GM12873 (cell line): ENCODE data around the gene PDCD10.

Experiments used
- TF ChIP-seq, protein P1 (sequence below): IDR thresholded peaks from 2 replicates; pipeline ENCODE4 v1.5.1; 2012; ENCODE audit warnings: low read depth, mild to moderate bottlenecking, moderate library complexity, low read length, control low read depth; ENCODE audit not compliant: insufficient read depth; ENCODE audit errors: missing control alignments

The PDCD10 gene

DNA sequence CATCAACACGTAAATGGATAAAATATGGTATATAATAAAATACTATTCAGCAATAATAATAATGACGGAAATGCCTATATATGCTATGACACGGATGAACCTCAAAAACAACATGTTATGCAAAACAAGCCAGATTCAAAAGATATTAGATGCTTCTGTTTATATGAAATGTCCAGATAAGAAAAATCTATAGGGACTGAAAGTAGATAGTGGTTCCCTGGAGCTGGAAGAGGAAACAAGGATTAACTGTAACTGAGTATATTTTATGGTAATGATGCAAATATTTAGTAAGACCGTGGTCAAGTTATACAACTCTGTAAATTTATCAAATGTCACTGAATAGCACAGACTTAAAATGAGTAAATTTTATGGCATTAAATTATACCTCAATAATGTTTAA is 55.2 kb downstream of the PDCD10 start:
- TF ChIP-seq, protein P1, sequence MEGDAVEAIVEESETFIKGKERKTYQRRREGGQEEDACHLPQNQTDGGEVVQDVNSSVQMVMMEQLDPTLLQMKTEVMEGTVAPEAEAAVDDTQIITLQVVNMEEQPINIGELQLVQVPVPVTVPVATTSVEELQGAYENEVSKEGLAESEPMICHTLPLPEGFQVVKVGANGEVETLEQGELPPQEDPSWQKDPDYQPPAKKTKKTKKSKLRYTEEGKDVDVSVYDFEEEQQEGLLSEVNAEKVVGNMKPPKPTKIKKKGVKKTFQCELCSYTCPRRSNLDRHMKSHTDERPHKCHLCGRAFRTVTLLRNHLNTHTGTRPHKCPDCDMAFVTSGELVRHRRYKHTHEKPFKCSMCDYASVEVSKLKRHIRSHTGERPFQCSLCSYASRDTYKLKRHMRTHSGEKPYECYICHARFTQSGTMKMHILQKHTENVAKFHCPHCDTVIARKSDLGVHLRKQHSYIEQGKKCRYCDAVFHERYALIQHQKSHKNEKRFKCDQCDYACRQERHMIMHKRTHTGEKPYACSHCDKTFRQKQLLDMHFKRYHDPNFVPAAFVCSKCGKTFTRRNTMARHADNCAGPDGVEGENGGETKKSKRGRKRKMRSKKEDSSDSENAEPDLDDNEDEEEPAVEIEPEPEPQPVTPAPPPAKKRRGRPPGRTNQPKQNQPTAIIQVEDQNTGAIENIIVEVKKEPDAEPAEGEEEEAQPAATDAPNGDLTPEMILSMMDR = no peak

DNA sequence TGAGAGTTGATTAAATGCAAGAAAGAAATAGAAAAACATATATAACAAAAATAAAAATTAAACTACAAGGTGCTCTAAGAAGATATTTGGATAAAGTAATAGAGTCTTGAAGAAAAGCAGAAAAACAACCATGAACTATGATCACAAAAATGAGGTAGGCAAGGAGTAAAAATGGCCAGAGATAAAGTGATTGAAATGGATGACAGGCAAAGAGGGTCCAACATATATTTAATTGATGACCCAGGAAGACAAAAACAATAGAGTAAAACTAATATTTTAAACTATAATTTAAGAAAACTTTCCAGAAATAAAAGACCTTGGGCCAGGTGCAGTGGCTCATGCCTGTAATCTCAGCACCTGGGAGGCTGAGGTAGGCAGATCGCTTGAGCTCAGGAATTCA is 58.8 kb downstream of the PDCD10 start:
- TF ChIP-seq, protein P1 = no peak

DNA sequence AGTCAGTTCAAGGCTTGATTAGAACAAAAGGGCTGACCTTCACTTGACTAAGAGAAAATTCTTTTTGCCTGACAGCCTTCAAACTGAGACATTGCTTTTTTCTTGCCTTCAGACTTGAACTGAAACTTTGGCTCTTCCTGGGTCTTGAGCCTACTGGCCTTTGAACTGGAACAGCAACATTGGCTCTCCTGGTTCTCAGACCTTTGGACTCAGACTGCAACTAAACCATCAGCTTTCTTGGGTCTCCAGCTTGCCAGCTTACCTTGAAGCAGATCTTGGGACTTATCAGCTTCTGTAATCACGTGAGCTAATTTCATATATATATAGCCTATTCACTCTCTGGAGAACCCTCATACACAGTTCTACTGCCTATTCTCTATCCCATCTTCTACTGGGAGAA is 61.5 kb downstream of the PDCD10 start:
- TF ChIP-seq, protein P1 = no peak

DNA sequence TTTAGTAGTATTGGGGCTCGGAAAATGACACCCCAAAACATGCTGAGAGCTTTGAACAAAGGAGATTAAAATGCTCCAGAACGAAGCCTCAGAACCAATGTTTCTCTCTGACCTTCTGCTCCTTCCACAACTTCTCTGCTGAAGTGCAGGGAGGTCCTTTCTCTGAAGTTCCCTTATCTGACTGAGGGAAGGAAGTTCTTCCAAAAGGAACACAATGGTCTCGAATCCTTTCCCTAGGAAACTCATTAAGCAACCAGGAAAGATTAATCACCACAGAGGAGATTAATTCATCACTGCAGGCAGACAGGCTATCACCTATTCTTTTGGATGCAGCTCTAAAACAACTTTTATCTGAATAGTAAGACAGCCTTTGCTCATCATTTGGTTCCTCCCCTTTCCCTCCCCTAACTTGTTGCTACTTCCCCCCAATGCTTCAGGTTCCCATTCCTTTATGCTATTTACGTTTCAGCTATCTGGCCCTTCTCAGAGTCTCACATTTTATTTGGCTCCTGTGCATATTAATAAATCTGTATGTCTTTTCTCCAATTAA is 62.7 kb downstream of the PDCD10 start:
- TF ChIP-seq, protein P1 = no peak

DNA sequence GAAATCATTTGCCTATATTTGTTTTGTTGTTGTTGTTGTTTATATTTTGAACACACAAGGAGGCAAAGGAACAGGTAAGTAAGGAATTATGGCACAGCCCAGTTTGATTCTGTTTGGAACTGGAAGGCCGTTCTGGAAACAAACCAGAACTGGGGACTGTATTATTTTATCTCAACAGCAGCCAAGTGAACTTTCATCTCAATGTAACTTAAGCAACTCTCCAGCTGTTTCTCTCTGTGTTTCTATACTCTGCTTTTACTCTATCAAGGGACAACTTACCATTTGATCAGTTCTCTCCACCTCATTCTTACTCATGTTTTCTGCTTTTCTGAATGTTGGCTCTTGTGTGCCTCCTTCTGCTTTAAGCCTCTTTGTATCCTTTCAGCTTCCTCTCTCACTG is 65.0 kb downstream of the PDCD10 start:
- TF ChIP-seq, protein P1 = no peak

DNA sequence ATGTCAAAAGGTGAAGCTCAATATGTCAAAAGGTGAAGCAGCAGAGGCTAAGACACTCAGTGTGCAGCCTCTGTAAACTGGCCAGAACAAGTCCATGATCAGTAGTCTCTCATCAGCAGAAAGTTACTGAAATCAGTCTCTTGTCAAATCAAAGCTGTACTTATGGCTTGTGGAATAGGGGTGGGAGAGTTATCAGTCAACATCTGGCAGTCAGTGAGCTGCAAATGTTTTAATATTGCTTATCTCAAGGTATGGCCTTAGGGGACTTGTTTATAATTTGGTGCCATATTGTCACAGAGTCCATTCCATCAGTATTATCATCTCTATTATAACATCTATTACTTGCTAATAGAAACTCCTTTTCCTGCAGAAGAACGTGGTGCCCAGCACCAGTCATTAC is 66.0 kb downstream of the PDCD10 start:
- TF ChIP-seq, protein P1 = no peak

DNA sequence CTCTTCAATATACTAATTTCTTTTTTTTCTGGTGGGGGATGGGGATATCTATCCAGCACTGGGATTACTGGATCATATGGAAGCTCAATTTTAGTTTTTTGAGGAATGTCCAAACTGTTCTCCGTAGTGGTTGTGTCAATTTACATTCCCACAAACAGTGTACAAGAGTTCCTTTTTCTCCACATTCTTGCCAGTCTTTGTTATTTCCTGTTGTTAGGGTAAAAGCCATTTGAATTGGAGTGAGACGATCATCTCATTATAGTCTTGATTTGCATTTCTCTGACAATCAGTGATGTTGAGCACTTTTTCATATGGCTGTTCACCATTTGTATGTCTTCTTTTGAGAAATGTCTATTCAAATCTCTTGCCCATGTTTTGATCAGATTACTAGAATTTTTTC is 68.1 kb downstream of the PDCD10 start:
- TF ChIP-seq, protein P1 = no peak

DNA sequence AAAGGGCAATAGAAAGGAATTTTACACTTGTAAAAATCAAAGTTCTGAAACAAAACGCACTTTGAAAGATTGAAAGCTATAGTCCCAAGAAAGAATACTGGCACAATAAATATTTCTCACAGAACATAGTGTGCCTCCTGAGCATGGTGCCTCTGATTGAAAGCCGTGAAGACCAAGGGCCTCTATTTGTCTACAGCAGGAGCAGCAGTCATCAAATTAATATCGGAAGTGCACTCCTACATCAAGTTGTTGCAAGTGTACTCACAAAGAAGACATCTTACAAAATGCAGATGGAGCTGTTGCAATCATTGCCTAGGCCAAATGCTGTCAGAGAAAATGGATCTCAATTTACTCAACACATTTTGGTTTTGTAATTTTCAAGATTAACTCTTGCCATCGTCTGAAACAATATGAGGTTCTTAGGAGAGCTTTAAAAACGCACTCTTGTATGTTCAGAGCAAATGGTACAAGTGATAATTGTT is 71.7 kb downstream of the PDCD10 start:
- TF ChIP-seq, protein P1 = no peak
